Astrocyte (in vitro differentiated cells and primary cell): ENCODE measurements around the gene PTGR3.

ENCODE experiments used
- EZH2 ChIP-seq: IDR thresholded peaks from 2 replicates; pipeline ENCODE4 v1.6.1; 2012; ENCODE audit warnings: mild to moderate bottlenecking, low read length, inconsistent platforms; ENCODE audit not compliant: insufficient read depth
- TF ChIP-seq, protein P1 (sequence below): IDR thresholded peaks from 2 replicates; pipeline ENCODE4 v1.5.1; 2011; ENCODE audit warnings: low read depth, mild to moderate bottlenecking, inconsistent platforms, low read length, moderate library complexity; ENCODE audit not compliant: insufficient read depth

DNA sequence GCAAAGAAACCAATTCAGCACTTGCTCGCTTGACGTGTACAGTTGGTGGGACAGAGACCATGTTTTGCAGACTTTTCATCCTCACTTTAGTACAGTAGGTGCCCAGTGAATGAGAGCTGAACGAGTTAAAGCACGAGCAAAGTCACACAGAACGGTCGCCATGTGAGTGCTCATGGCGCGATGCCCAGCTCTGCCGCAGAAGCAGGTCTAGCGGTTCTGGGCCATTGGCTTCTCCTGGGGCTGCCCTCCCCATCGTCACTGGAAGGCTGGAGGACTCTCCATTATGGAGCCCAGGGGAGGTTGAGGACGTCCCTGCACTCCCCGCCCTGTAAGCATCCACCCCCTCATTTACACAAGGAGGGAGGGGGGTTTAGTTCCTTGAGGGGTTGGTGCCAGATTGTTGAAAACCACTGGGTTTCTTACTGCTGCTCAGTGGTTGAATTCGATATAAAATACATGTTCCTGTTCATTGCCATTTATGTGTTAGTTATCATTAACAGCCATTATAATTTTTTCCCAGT lies 24.9 kb downstream of the PTGR3 start:
- no peak for TF ChIP-seq EZH2
- TF ChIP-seq, protein P1, sequence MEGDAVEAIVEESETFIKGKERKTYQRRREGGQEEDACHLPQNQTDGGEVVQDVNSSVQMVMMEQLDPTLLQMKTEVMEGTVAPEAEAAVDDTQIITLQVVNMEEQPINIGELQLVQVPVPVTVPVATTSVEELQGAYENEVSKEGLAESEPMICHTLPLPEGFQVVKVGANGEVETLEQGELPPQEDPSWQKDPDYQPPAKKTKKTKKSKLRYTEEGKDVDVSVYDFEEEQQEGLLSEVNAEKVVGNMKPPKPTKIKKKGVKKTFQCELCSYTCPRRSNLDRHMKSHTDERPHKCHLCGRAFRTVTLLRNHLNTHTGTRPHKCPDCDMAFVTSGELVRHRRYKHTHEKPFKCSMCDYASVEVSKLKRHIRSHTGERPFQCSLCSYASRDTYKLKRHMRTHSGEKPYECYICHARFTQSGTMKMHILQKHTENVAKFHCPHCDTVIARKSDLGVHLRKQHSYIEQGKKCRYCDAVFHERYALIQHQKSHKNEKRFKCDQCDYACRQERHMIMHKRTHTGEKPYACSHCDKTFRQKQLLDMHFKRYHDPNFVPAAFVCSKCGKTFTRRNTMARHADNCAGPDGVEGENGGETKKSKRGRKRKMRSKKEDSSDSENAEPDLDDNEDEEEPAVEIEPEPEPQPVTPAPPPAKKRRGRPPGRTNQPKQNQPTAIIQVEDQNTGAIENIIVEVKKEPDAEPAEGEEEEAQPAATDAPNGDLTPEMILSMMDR = no peak
